HG03064 (cell line): Measurements from ENCODE around the gene CANT1.
"Not testable (repeated sequence)": the region's sequence is repeated elsewhere in the genome, so short reads cannot be mapped to it uniquely, and the experiment has no call there.

ENCODE experiments used
- ATAC-seq: cut with Tn5 transposase; IDR thresholded peaks from one replicate; pipeline ENCODE4 v1.9.1; 2021; ENCODE audit warnings: low read depth; ENCODE audit not compliant: unreplicated experiment

Gene CANT1

DNA sequence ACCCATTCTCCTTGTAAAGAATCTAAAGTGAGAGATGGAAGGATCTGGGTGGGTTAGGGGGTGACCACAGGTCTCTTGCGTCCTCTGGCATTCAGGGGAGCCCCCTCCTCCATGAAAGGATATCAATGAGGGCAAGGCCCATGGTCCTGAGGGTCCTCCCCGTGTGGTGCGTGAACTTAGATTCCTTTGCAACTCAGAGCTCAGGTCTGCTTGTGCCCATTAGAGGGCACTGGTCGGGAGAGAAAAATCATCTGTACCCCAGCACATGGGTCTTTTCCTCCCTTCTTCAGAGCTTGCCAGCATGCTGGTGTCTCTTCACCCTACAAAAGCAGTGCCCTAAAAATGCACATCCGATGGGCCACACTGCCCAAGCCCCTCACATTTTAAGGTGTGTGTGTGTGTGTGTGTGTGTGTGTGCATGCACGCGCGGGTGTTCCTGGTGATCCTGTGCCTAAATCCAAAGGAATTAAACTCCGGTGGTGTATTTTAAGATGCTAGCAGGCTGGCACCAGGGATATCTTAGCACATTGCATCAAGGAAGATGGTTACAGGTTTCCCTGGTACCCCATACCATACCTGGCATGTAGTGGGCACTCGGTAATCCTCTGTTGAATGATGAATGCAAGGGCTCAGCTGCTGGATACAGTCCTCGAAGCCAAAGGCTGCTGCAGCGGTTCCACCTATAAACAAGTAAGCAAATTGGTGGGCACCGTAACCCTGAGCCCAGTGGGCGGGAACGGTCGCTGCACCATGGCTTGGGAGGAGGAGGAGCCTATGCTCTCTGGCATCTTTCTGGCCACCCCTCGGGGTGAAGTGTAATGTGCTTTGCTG is 19.1 kb upstream of the CANT1 start:
- no peak for ATAC-seq

- no peak for ATAC-seq
Measured at GRCh38 chr17:79027925-79028491, 18.4 kb upstream of the CANT1 start.

- no peak for ATAC-seq
Measured at GRCh38 chr17:79027274-79027924, 17.8 kb upstream of the CANT1 start.

DNA sequence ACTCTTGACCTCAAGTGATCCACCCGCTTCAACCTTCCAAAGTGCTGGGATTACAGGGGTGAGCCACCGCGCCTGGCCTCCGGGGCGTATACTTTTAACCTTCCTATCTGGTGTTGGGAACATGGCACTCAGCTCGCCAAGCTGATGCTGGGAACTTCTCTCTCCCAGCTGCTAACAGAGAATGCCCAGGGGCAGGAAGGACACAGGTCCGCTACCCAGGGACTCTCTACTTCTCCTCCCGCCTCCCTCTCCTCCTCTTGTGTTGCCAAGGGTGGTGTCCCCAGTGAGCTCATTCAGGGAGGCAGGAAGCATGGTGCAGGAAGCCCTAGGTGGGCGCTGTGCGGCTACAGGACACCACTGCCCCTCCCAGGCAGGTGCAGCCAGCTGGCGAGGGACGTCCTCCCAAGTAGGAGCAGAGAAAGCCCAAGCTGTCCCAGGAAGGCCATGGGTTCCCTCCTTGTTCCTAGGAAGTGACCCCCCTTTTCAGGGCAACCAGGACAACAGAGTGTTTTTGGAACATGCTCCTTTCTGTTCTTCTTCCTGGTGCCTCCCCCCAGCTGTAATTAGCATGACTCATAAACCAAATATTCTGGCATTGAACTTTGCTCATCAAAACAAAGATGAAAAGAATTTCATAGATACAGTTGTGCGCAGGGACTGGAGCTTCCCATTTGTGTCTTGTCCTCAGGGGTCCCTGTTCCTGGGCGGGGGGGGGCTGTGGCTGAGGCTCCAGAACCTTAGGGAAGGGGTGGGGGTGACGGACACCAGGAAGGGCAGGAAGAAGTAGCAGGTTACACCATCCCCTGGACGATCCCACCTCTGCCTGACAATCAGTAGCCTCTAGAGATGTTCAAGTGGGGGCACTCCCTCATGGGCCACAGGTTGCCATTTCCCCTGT is 17.1 kb upstream of the CANT1 start:
- ATAC-seq = no peak

DNA sequence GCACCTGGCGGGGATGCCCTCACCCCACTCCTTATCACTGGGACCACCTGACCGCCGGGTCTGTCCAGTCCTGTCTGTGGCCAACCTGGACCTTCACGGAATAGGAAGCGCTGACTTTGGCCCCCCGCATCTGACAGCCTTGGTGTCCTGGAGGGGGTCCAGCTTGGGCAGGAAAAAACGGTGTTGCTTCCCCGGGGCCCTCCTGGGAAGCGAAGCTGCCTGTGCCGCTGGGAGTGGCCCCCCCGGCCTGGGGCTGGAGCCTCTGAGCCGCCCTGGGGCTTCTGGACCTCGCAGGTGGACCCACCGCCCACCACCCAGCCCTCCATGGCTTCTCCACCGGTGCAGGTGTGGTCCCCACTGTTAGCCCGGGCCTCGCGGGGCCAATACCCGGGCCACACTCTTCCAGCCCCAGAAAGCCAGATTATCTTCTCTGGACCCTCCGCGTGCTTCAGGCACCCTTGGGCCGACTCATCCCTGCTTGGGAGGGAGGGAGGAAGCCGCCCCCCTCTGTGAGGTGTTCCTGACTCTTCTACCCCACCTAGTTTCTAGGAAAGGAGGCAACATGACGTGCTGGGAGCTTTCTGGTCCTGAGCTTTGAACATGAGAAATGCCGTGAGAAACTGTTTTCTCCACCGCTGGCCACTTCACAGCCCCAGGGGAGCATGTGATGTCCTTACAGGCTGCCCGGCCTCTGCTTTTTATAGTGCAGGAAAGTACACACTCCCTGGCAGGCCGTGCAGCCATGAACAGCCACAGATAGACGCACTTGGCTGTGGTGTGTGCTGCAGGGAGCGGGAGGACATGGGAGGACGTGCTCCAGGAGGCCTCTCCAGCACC is 15.6 kb upstream of the CANT1 start:
- ATAC-seq = no peak

DNA sequence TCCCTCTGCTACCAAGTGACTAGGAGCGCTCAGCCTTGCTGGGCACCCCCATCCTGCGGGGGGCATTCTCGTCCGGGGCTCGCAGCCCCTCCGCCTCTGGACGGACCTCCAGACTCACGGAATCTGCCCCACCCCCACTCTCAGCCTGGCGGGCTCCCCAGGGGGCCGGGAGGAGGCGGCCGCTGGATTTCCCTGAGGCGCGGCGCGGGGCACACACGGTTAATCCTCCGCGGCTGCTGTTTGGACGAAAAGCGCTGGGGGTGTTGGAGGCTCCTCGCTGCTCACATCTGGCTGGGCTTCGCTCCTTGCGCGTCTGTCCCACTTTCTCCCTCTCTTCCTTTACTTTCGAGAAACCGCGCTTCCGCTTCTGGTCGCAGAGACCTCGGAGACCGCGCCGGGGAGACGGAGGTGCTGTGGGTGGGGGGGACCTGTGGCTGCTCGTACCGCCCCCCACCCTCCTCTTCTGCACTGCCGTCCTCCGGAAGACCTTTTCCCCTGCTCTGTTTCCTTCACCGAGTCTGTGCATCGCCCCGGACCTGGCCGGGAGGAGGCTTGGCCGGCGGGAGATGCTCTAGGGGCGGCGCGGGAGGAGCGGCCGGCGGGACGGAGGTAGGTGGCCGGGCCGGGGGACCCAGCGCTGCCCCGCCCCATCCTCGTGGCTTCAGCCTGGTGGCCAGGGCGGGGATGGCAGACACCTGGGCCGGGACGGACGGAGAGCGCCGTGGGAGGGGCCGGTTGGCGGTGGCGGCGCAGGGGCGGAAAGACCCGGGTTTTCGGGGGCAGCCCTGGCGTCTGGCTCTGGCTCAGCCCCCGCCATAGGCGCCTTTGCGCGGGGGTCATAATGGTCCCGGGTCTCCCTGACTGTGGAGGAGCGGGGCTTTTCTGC is 14.6 kb upstream of the CANT1 start, which contains the start of gene C1QTNF1:
Gene C1QTNF1 (plus strand): TSS at position 284 of the 886 bp plus-strand sequence. CDS start 19,800 bp downstream, outside the sequence.
- no peak for ATAC-seq

DNA sequence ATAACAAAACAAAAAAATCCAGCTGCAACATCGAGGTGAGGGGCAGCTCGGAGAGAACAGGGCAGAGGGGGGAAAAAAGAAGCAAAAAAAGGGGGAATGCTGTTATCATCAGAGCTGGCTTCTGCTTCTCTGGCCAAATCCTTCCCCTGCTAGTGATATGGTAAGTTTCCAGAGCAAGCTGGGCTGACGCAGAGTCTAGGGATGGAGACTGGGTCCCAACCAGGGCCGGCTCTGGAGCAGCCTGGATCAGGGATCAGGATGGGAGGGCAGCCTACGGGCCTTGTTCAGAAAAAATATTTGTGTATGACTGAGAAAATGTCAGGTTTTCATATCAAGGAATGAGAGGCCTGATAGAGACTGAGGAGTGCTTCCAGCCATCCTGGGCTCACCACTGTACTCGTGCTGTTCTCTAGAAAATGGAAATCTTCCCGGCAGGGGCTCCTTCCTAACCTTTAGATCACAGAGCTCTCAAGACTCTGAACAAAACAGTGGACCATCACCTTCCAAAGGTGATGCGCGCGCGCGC is 13.7 kb upstream of the CANT1 start:
- no peak for ATAC-seq

DNA sequence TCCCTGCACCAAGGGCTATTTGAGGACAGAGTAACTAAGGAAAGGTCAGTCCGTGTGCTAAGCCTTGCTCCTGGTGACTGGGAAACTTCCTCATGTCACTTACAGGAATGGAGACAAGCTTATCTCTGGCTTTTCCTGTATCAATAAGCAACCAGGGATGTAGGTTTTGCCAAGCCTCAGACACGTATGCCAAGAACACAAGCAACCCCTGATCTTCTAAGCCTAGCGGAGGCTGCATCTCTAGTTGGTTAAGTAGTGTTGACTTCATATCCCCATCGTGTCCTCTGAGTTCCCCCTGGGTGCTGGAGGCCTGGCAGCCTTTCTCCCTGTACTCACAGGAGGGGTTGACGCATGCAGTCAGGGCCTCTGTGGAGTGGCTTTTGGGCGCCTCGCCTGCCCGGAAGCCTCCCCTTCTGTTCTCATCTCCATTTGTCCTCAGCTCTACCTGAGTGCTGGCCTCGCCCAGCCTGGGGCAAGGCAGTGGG is 13.0 kb upstream of the CANT1 start:
- ATAC-seq = no peak

- ATAC-seq = not testable (repeated sequence)
Measured at GRCh38 chr17:79021929-79022328, 12.4 kb upstream of the CANT1 start.

DNA sequence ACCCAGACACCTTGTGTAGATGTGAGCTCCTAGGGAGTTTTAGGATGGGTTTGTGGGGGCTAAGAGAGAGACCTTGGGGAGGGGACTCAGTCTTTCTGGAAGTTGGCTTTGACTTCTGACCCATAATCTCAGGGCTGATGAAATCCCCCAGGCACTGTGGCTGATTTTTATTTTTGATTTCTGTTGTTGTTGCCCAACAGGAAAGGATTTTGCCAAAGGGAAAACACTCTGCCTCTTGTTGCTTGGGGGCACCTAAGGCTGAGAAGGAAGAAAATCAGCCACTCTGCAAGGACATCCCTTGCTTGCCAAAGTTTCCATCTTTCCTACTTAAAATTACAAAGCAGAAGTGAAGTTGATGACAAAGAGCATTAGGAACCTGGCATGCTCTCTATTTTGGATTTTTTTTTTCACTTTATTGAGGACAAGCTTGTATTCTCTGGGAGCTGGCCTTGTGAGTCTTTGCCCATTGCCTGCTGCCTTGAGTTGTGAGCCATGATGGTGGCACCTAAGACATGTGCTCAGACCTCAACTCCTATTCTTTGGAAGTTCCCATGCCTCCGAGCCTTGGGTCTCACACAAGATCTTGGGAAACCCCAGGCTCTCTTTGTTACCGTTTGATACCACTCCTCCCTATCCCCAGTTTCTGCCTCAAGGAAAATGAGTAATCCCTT is 11.2 kb upstream of the CANT1 start:
- no peak for ATAC-seq

DNA sequence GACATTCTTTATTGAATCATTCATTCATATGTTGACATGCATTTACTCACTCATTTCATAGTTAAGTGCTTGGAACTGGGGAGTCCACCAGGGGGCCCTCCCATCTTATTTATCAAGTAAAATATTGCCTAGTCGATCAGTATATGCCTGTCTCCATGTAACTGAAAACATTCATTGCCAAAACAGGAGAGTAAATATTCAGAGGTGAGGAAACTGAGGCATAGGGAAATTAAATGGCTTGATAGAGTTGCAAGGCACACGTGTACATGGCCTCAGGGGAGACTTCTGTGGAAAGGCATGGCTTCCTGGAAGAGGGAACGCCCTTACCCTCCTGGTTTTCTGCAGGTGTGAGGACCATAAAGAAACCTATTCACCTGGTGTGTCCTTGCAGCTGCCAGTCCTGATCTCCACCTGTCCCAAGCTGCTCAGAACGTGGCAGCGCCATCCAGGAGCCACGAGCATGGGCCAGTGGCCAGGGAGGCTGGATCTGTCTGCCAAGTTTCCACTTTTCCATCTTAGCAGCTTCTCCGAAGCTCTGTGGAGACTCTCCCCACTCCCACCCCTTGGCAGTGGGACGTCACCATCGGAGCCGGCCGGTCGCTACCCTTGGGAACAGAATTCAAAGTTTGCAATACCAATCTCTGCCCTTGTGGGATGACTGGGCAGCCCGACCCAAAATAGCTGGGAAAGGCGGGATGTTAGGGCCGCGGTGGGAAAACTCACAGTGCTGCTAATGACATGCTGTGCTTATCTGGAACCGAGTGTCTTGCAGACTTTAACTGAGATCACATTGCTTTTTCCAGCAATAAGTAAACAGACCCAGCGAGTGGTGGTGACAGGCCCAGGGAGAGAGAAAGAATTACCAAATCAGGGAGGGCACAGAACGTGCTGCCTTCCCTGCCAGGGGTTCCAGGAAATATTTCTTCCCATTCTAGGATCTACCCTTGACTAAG is 10.3 kb upstream of the CANT1 start:
- no peak for ATAC-seq

DNA sequence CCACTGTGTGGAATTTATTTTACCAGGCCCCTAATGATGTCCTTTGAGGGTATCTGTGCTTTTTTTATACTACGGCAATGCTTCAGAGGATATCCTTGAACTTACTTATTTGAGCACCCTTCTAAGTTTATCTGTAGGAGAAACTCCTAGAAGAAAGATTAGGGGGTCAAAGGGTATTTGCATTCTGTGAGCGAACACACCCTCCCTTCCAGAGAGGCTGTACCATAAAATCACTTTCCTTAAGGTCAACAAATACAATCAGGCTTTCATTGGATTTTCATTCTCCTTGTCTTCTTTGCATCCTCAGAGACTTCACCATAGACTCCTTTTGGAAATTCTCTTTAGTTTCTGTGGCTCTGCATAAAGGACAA is 9.7 kb upstream of the CANT1 start:
- ATAC-seq = no peak

GRCh38 chr17:79018370-79018695 is 8.8 kb upstream of the CANT1 start:
- no peak for ATAC-seq

GRCh38 chr17:79017546-79018369 is 8.2 kb upstream of the CANT1 start:
- no peak for ATAC-seq

GRCh38 chr17:79014158-79014758 is 4.7 kb upstream of the CANT1 start:
- ATAC-seq = no peak
